Common myeloid progenitor, CD34-positive (primary cell): ENCODE data around the gene FAM227A.
"Not testable (repeated sequence)": the region's sequence is repeated elsewhere in the genome, so short reads cannot be mapped to it uniquely, and the experiment has no call there.

Source experiments
- CTCF ChIA-PET: fragments of 350-600 bp; sonication (Branson Sonifier 250); formaldehyde crosslinking; loops from one replicate; lab custom pipeline; 2021; ENCODE audit warnings: antibody characterized with exemption; lab: Charles Lee
- POLR2A ChIA-PET: fragments of 350-600 bp; sonication (Branson Sonifier 250); formaldehyde crosslinking; loops from one replicate; lab custom pipeline; 2021; ENCODE audit warnings: antibody characterized with exemption; lab: Charles Lee
- DNase-seq, 3 donors: peaks; one replicate each; pipeline versions ENCODE4 v3.0.0 to v3.0.0-alpha.2; 2013
- H3K27ac ChIP-seq, 2 experiments: 1 replicate in 1 of 2; 2 replicates in 1 of 2; pipeline ENCODE4 v1.7.0; 2013; ENCODE audit warnings: inconsistent platforms in 2 of 2, low read length in 2 of 2, mild to moderate bottlenecking in 2 of 2, low read depth in 1 of 2, moderate library complexity in 1 of 2; ENCODE audit not compliant: severe bottlenecking in 2 of 2, insufficient read depth in 1 of 2, poor library complexity in 1 of 2
- H3K27me3 ChIP-seq, 5 experiments: replicated peaks in 2 of 5; 1 replicate in 3 of 5; 2 replicates in 2 of 5; pipeline versions ENCODE4 v1.6.1 to v1.7.0; 2013; ENCODE audit warnings: low read length in 4 of 5, mild to moderate bottlenecking in 2 of 5, moderate library complexity in 2 of 5, inconsistent platforms in 1 of 5; ENCODE audit not compliant: insufficient read depth in 5 of 5, control insufficient read depth in 4 of 5
- H3K36me3 ChIP-seq, 4 experiments: 1 replicate in 2 of 4; 2 replicates in 2 of 4; pipeline versions ENCODE4 v1.6.1 to v1.7.0; 2013; ENCODE audit warnings: low read length in 3 of 4, control low read depth in 1 of 4, mild to moderate bottlenecking in 1 of 4; ENCODE audit not compliant: control insufficient read depth in 4 of 4, insufficient read depth in 4 of 4
- H3K4me1 ChIP-seq, 4 experiments: 1 replicate in 3 of 4; 2 replicates in 1 of 4; pipeline versions ENCODE4 v1.6.1 to v1.7.1; 2013; ENCODE audit warnings: low read length in 3 of 4, mild to moderate bottlenecking in 3 of 4, control low read depth in 1 of 4, inconsistent platforms in 1 of 4, moderate library complexity in 1 of 4; ENCODE audit not compliant: control insufficient read depth in 4 of 4, insufficient read depth in 4 of 4; ENCODE audit errors: control extremely low read depth in 1 of 4
- H3K4me3 ChIP-seq, 7 experiments: 1 replicate in 4 of 7; 2 replicates in 3 of 7; pipeline versions ENCODE4 v1.5.1 to v1.7.0; 2013; ENCODE audit warnings: mild to moderate bottlenecking in 7 of 7, low read length in 6 of 7, moderate library complexity in 6 of 7, inconsistent platforms in 2 of 7, low read depth in 2 of 7, control low read depth in 1 of 7; ENCODE audit not compliant: insufficient read depth in 4 of 7, control insufficient read depth in 1 of 7; ENCODE audit errors: extremely low read depth in 1 of 7
- H3K9me3 ChIP-seq, 5 experiments: 1 replicate in 4 of 5; 2 replicates in 1 of 5; pipeline versions ENCODE4 v1.6.1 to v1.7.1; 2013; ENCODE audit warnings: low read length in 4 of 5, mild to moderate bottlenecking in 2 of 5, inconsistent platforms in 1 of 5, low read depth in 1 of 5, moderate library complexity in 1 of 5; ENCODE audit not compliant: control insufficient read depth in 4 of 5, insufficient read depth in 2 of 5; ENCODE audit errors: control extremely low read depth in 1 of 5
- WGBS: methylation state at CpG from one replicate; pipeline ENCODE4 v1.1.5; 2013; ENCODE audit not compliant: insufficient coverage; 5-methylcytosine and 5-hydroxymethylcytosine counted together

Gene FAM227A

GRCh38 chr22:38629108-38629507 lies 27.1 kb downstream of the FAM227A start:
- no CpG with 5 or more reads among the region's 4 CpGs for WGBS
- Histone ChIP-seq H3K9me3 (no peaks in the 10 kb centered on the region), H3K27ac (no peak overlapping the region), H3K27me3 (no peaks in the 10 kb centered on the region), H3K4me3 (no peak overlapping the region), H3K36me3 (no peaks in the 10 kb centered on the region), H3K4me1 (peaks cover 0 to 7% (median 2%) of the 10 kb centered on the region in 4 experiments)
- CTCF ChIA-PET, result no interaction called here
- DNase-seq, result no peak
- POLR2A ChIA-PET, result interaction anchor here (0.6 kb wide), 1 partner anchor 32 kb away, joined by 3 read pairs; no protein-coding TSS in a partner anchor

- Histone ChIP-seq H3K4me3 (no peak overlapping the region), H3K27ac (no peak overlapping the region), H3K36me3 (no peaks in the 10 kb centered on the region), H3K4me1 (peaks cover 0 to 7% (median 2%) of the 10 kb centered on the region in 4 experiments), H3K27me3 (no peaks in the 10 kb centered on the region), H3K9me3 (no peaks in the 10 kb centered on the region)
- CTCF ChIA-PET, result no interaction called here
- no peak for DNase-seq
- WGBS, result 93% methylated on average over 3 of the region's 5 CpGs
- POLR2A ChIA-PET, result interaction anchor here (0.5 to 0.7 kb wide), 2 partner anchors 148 to 921 kb away, joined by 3 to 7 read pairs; no protein-coding TSS in a partner anchor
These were observed 27.7 kb downstream of the FAM227A start for GRCh38 chr22:38628444-38628843.

- no peak for DNase-seq
- Histone ChIP-seq H3K9me3 (peaks cover 0 to 3% (median 0%) of the 10 kb centered on the region in 5 experiments), H3K4me1 (no peaks in the 10 kb centered on the region), H3K27me3 (no peaks in the 10 kb centered on the region), H3K36me3 (peaks cover 0 to 2% (median under 1%) of the 10 kb centered on the region in 4 experiments), H3K4me3 (no peak overlapping the region), H3K27ac (no peak overlapping the region)
- WGBS, result 89% methylated on average over 3 of the region's 4 CpGs
- POLR2A ChIA-PET, result no interaction called here
- CTCF ChIA-PET, result no interaction called here
These were observed 32.8 kb downstream of the FAM227A start for GRCh38 chr22:38623351-38623750.

GRCh38 chr22:38618682-38619081 lies 37.5 kb downstream of the FAM227A start:
- Histone ChIP-seq H3K4me1 (no peaks in the 10 kb centered on the region), H3K36me3 (peaks cover 0 to 3% (median under 1%) of the 10 kb centered on the region in 4 experiments), H3K9me3 (peaks cover 0 to 7% (median 0%) of the 10 kb centered on the region in 5 experiments), H3K27me3 (no peaks in the 10 kb centered on the region), H3K27ac (no peak overlapping the region), H3K4me3 (no peak overlapping the region)
- ChIA-PET CTCF (no interaction called here), POLR2A (interaction anchor here (0.6 kb wide), 1 partner anchor 184 kb away, joined by 3 read pairs; no protein-coding TSS in a partner anchor)
- no peak for DNase-seq
- WGBS, result 90% methylated on average over 2 of the region's 2 CpGs

- H3K4me3 ChIP-seq, result no peak overlapping the region
- ChIA-PET CTCF (no interaction called here), POLR2A (no interaction called here)
- H3K9me3 ChIP-seq, result peaks cover 0 to 7% (median 0%) of the 10 kb centered on the region in 5 experiments
- peaks cover 0 to 3% (median under 1%) of the 10 kb centered on the region in 4 experiments for H3K36me3 ChIP-seq
- no CpG with 5 or more reads among the region's 1 CpG for WGBS
- no peak for DNase-seq
- no peaks in the 10 kb centered on the region for H3K27me3 ChIP-seq
- H3K27ac ChIP-seq, result no peak overlapping the region
- H3K4me1 ChIP-seq, result no peaks in the 10 kb centered on the region
These were observed 37.9 kb downstream of the FAM227A start for GRCh38 chr22:38618258-38618657.

- H3K27ac ChIP-seq, CTCF ChIA-PET: not testable (repeated sequence)
These were observed 41.2 kb downstream of the FAM227A start for GRCh38 chr22:38615064-38615405.

GRCh38 chr22:38614332-38615063 lies 41.7 kb downstream of the FAM227A start:
- ChIA-PET POLR2A (interaction anchor here (0.6 kb wide), 2 partner anchors 113 to 630 kb away, joined by 3 to 5 read pairs; no protein-coding TSS in a partner anchor), CTCF (no interaction called here)
- Histone ChIP-seq H3K27me3 (no peaks in the 10 kb centered on the region), H3K27ac (no peak overlapping the region), H3K4me3 (no peak overlapping the region), H3K36me3 (peaks cover 0 to 3% (median under 1%) of the 10 kb centered on the region in 4 experiments), H3K9me3 (peaks cover 0 to 7% (median 0%) of the 10 kb centered on the region in 5 experiments), H3K4me1 (no peaks in the 10 kb centered on the region)
- no peak for DNase-seq
- 97% methylated on average over 3 of the region's 4 CpGs for WGBS

More at GRCh38 chr22:38615064-38615405, 41.2 kb downstream of the FAM227A start:
- H3K9me3 ChIP-seq, H3K4me1 ChIP-seq, H3K27me3 ChIP-seq, H3K36me3 ChIP-seq, H3K4me3 ChIP-seq, DNase-seq, POLR2A ChIA-PET: not testable (repeated sequence)
- WGBS, result 97% methylated on average over 4 of the region's 9 CpGs
